Activated CD4-positive, alpha-beta T cell treated with anti-CD3 and anti-CD28 coated beads, Interleukin-2, amount 10 ng/mL, durations not matched to agents 24 days and 14 days (primary cell): ENCODE measurements around the gene OBP2B. TPM values are rescaled to one million over a fixed set of nuclear protein-coding genes. Genes with fewer than 3 reads are reported as not detected.
"Not testable (repeated sequence)": the region's sequence is repeated elsewhere in the genome, so short reads cannot be mapped to it uniquely, and the experiment has no call there.

Source experiments
- DNase-seq: peaks from one replicate; pipeline ENCODE4 v3.0.0; 2022
- H3K27ac Mint-ChIP-seq: one replicate; pipeline ENCODE4 v1.8.0; 2022; ENCODE audit warnings: mild to moderate bottlenecking, mixed read lengths
- H3K27me3 Mint-ChIP-seq: one replicate; pipeline ENCODE4 v1.8.0; 2022; ENCODE audit warnings: mixed read lengths
- H3K36me3 Mint-ChIP-seq: one replicate; pipeline ENCODE4 v1.8.0; 2022; ENCODE audit warnings: low read depth, mild to moderate bottlenecking, mixed read lengths
- H3K4me1 Mint-ChIP-seq: one replicate; pipeline ENCODE4 v1.8.0; 2021; ENCODE audit warnings: mixed read lengths
- H3K4me3 Mint-ChIP-seq: one replicate; pipeline ENCODE4 v1.8.0; 2022; ENCODE audit warnings: mild to moderate bottlenecking, moderate library complexity, mixed read lengths
- H3K9me3 Mint-ChIP-seq: one replicate; pipeline ENCODE4 v1.8.0; 2021; ENCODE audit warnings: mixed read lengths
- intact Hi-C: fragments of 100-400 bp; cut with micrococcal nuclease; formaldehyde crosslinking; loops from one replicate; pipeline ENCODE4 v1.15.1; 2023
- total RNA-seq: library from RNA; stranded (reverse); gene quantifications from 2 replicates; pipeline ENCODE4 v1.2.3, GENCODE V29; 2022

OBP2B gene
- total RNA-seq, 1 donor from 2014 or later, result not detected

DNA sequence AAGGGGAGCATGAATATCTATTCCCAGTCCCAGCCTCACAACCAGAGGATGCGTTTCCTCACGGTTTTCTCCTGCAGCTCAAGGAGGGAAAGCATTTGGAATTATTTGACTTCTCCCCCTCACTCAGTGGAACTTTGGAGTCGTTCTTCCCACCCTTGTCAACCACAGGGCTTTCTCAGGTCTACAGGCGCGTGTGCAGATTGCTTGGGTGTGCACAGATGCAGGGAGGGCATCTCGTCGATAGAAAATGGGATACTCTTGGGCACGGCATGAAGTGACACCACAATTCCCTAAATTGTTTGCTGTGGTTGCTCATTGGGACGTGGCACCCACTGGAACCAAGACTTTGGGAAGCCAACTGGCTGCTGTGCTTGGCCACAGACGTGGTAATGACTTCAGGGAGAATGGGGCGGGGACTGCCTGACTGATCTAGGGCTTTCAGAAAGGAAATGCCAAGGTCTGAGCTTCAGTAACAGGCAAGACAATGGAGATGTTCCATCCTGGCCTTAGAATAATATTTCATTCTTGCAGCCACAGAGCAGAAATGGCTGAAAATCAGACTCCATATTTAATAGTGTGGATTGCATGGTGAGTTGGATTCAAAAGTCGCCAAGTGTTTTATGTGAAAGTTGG lies 12.2 kb upstream of the OBP2B start:
- Mint-ChIP-seq H3K9me3 (no peaks in the 10 kb centered on the region), H3K27me3 (peaks cover 38% of the 10 kb centered on the region), H3K36me3 (no peaks in the 10 kb centered on the region), H3K27ac (no peak overlapping the region), H3K4me3 (no peak overlapping the region), H3K4me1 (peaks cover 2% of the 10 kb centered on the region)
- intact Hi-C loops, result no loop called here
- DNase-seq, result no peak

DNA sequence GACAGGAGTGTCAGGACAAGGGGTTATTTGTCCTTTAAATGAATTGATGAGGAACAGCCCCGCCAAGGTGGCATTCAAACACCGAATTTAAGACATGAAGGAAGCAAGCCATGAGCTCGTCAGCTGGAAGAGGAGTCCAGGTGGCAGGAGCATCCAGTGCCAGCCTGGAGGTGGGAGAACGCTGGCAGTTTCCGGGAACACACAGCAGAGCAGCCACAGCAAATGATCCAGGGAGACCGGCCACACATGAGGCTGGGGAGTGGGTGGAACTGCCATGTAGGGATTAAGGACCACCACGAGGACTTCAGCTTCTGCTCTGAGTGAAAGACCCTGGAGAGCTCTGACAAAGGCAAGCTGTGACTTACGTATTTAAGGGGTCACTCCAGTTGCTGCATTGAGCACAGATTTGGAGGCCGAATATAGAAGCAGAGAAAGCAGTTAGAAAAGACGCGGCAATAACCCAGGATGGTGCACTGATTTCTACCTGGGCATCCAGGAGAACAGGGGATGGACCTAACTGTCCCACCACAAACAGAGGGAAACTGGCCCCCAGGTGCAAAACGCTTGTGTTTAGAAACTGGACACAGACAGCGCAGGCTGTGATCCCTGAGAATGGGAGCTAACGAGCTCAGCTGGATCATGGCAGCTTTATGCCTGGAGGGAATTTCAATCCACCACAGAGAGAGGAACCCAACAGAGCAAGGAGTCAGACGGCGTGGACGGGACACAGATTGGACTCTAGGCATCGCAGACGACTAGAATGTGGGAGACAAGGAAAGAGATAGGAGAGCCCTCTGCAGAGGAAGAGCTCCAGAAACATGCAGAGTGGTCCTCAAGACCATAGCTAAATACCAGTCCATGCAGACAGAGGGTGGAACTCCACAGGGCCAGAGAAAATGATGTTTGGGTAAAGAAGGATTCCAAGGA lies 9.3 kb upstream of the OBP2B start:
- H3K27ac Mint-ChIP-seq, H3K9me3 Mint-ChIP-seq, intact Hi-C loops, DNase-seq, H3K4me3 Mint-ChIP-seq, H3K4me1 Mint-ChIP-seq, H3K36me3 Mint-ChIP-seq: not testable (repeated sequence)
- H3K27me3 Mint-ChIP-seq, result peaks cover 53% of the 10 kb centered on the region

DNA sequence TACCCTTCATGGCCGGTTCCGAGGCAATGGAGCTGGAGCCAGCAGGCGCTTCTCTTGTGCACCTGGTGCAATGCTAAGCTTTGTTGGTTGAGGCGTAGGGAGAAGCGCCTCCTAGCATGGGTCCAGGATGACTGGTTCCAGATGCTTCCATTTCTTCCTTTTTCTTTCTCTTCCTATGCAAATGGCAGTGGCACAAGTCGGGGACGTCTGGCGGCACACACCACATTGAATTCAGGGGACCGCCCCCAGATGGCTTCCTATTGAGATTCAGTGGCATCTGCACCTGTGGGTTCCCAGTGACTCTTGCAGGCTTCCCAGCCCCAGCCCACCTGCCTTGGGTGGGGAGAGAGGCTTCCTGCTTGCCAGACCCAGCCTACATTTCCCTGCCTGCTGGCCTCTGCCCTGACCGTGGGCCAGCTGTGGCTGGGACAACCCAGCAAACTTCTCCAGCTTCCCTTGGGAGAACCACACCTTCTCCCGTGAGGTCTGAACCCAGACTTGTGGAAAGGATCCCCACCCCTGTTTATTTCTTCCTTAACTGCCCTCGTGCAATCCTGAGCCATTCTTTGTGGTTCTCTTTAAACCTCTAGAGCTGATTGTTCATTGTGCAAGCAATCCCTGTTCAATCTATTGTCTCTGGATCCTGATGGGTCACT lies 8.4 kb upstream of the OBP2B start:
- intact Hi-C loops, H3K4me3 Mint-ChIP-seq, H3K9me3 Mint-ChIP-seq, H3K4me1 Mint-ChIP-seq, H3K27ac Mint-ChIP-seq, DNase-seq, H3K36me3 Mint-ChIP-seq: not testable (repeated sequence)
- peaks cover 56% of the 10 kb centered on the region for H3K27me3 Mint-ChIP-seq

DNA sequence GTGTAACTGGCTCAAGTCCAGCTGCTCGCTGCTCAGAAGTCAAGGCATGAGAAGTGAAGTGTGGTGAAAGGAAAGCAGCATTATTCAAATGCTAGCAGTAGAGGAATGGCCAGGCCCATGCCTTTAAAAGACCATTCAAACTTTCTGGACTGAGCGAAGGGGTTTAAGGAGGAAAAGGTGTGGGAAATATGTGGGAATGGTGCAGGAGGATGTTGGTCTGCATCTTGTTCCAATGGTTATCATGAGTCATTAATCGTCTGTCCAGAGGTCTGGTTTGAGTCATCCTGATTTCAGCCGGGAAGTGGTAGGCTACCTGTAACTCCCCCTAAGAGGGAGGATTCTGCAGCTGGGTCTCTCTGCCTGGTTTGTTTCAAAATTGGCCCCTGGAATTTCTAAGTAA lies 5.2 kb upstream of the OBP2B start:
- H3K36me3 Mint-ChIP-seq, H3K4me3 Mint-ChIP-seq, H3K9me3 Mint-ChIP-seq, DNase-seq, H3K4me1 Mint-ChIP-seq, intact Hi-C loops, H3K27ac Mint-ChIP-seq: not testable (repeated sequence)
- peaks cover 49% of the 10 kb centered on the region for H3K27me3 Mint-ChIP-seq

DNA sequence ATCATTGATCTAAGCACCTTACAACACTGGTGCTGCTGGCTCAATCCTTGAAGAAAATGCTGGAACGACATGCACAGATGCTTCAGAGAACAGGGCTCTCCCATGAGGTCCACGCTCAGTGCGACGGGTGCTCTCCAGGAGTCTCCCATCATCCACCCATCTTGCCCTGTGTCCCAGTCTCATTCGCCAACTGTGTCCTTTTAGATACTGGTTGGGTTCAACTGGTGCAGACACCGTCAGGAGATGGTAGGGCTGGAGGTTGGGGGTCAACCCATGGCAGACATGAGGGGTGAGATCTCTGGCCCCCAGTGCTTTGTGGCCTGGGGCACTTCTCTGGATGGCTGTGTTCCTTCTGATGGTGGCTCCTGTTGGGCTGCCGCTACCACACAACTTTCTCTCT lies 1.6 kb upstream of the OBP2B start:
- no peak overlapping the region for H3K4me3 Mint-ChIP-seq
- H3K27ac Mint-ChIP-seq, result no peak overlapping the region
- DNase-seq, result no peak
- no peaks in the 10 kb centered on the region for H3K36me3 Mint-ChIP-seq
- H3K27me3 Mint-ChIP-seq, result peaks cover 23% of the 10 kb centered on the region
- no peaks in the 10 kb centered on the region for H3K4me1 Mint-ChIP-seq
- intact Hi-C loops, result no loop called here
- H3K9me3 Mint-ChIP-seq, result peaks cover 3% of the 10 kb centered on the region

DNA sequence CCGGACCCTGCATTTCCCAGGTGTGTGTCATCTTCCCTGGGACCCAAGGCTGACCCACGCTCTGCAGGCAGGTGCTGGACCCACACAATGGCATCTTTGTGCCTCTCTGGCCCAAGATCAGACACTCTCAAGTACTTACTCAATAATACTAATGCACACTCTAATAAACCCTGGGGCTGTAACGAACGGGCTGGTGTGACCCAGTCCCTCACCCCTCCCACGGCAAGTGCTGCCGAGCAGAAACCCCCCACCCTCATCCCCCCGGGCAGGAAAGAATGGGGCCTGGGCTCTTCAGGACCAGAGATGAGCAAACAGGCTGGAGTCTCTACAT lies 1.1 kb upstream of the OBP2B start:
- intact Hi-C loops, result no loop called here
- H3K9me3 Mint-ChIP-seq, result peaks cover 3% of the 10 kb centered on the region

DNA sequence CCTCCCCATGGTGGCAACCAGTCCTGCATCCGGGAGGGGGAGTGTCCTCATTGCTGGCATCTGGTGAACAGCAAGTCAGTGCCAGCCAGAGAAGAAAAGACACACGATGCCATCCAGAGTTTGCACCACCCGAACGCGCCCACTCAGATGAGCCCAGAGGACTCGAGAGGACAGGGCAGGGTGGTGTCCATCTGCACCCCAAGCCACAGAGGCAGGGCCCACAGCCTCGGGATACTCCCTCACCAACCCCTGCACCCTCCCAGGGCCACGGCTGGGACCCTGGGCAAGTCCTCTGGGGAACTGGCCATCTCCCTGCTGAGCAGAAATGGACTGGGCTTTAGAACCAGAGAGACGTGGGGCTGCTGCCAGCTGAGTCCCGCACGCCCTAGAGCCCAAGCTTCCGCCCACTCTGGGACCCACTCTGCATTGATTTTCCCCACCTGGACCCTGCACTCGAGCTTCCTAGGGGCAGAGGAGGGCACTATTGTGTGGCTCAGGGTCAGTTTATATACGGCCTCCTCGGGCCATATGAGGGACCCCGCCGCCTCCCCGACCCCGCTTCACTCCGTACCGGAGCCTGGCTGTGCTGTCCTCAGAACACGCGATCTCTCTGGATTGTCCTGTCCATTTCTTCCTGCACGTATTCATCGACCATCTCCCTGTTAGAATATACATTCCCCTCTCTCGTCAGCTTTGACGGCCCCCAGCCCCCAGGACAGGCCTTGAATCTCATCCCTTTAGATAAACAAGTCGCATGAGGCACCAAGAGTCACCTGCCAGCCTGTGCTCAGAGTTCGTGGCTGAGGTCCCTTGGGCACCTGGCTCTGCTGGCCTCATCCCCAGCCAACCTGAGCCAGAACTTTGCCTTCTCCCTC lies 514 bp upstream of the OBP2B start:
- H3K4me1 Mint-ChIP-seq, intact Hi-C loops, H3K36me3 Mint-ChIP-seq, H3K9me3 Mint-ChIP-seq, DNase-seq, H3K4me3 Mint-ChIP-seq, H3K27ac Mint-ChIP-seq: not testable (repeated sequence)
- H3K27me3 Mint-ChIP-seq, result peaks cover 16% of the 10 kb centered on the region

More for the DNA sequence above, 1.1 kb upstream of the OBP2B start:
- Mint-ChIP-seq H3K27me3 (peaks cover 20% of the 10 kb centered on the region), H3K4me3 (no peak overlapping the region), H3K36me3 (no peaks in the 10 kb centered on the region), H3K4me1 (no peaks in the 10 kb centered on the region), H3K27ac (no peak overlapping the region)
- DNase-seq, result no peak

DNA sequence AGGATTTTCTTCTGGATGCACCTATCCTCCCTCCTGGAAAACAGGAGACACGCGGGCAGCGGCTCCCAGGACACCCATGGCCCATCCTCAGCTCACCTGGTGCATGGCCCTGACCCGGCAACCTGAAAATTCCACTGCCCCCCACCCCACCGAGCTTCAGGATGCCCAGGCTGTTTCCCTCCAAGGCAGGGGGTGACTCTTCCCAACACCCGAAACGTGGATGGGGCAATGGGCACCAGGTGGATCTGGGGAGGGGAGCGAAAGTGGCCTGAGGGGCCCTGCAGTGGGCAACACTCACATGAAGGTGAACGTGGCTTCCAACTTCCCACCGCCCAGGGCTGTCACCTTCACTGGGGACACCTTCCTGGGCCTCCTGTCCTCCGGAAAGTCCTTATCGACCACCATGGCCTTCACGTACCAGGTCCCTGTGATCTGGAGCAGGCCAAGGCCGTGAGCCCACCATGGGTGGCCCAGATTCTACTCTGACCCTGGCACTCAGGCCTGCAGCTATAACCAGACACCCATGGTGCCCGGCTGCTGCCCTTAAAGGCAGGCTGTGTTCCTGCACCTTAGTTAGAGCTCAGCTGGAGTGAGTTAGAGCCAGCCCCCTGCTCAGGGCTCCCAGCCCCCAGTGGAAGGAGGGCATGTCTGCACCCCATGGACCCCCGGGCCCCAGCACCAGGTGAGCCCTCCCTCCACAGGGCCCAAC lies 725 bp downstream of the OBP2B start:
- H3K4me1 Mint-ChIP-seq, intact Hi-C loops, H3K4me3 Mint-ChIP-seq, H3K36me3 Mint-ChIP-seq, DNase-seq, H3K9me3 Mint-ChIP-seq, H3K27me3 Mint-ChIP-seq, H3K27ac Mint-ChIP-seq: not testable (repeated sequence)

DNA sequence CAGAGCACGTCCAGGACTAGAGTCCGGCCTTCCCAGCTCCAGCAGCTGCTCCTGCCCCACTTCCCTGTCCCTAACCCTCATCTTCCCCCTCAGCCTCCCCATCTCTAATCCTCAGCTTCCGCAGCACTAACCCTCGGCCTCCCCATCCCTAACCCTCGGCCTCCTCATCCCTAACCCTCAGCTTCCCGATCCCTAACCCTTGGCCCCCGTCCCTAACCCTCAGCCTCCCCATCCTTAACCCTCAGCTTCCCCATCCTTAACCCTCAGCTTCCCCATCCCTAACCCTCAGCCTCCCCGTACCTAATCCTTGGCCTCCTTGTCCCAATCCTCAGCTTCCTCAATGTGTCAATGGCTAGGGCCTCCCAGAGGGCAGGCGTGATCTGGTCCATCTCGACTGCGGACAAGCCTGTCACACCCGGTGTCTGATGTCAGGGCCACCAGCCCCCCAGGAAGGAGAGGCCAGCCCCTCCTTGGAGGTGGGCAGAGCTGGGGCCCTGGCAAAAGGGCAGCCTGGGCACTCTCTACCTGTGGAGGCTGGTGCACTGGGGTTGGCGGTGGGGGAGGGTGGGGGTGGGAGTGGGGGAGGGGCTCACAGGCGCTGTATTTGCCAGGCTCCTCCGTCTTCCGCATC lies 1.4 kb downstream of the OBP2B start:
- Mint-ChIP-seq H3K4me1 (no peaks in the 10 kb centered on the region), H3K36me3 (no peaks in the 10 kb centered on the region), H3K4me3 (no peak overlapping the region), H3K27me3 (peaks cover 5% of the 10 kb centered on the region), H3K9me3 (no peaks in the 10 kb centered on the region), H3K27ac (no peak overlapping the region)
- intact Hi-C loops, result no loop called here
- no peak for DNase-seq

DNA sequence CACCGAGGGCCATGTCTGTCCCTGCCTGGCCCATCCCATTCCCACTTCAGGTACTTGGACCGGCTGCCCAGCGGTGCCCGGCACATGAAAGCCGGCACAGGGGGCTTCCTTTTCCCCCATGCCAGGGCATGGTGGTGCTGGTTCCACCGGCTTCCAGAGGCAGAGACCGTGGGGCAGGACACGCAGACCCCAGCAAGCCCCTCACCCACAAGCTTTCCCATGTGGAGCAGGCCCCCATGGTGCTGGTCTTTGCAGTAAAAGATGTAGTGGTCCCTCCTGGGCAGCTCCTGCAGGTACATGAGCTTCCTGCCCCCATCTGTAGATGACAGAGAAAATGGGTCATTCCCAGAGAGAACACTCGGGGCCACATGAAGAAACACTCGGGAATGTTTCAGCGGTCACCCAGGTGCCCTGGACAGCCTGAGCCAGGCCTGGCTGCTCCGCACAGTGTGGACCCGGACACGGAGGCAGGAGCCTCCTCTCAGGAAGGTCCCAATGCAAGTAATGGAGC lies 2.0 kb downstream of the OBP2B start:
- Mint-ChIP-seq H3K27me3 (peaks cover 3% of the 10 kb centered on the region), H3K27ac (no peak overlapping the region), H3K9me3 (no peaks in the 10 kb centered on the region), H3K4me3 (no peak overlapping the region), H3K36me3 (no peaks in the 10 kb centered on the region), H3K4me1 (no peaks in the 10 kb centered on the region)
- no peak for DNase-seq
- intact Hi-C loops, result no loop called here

DNA sequence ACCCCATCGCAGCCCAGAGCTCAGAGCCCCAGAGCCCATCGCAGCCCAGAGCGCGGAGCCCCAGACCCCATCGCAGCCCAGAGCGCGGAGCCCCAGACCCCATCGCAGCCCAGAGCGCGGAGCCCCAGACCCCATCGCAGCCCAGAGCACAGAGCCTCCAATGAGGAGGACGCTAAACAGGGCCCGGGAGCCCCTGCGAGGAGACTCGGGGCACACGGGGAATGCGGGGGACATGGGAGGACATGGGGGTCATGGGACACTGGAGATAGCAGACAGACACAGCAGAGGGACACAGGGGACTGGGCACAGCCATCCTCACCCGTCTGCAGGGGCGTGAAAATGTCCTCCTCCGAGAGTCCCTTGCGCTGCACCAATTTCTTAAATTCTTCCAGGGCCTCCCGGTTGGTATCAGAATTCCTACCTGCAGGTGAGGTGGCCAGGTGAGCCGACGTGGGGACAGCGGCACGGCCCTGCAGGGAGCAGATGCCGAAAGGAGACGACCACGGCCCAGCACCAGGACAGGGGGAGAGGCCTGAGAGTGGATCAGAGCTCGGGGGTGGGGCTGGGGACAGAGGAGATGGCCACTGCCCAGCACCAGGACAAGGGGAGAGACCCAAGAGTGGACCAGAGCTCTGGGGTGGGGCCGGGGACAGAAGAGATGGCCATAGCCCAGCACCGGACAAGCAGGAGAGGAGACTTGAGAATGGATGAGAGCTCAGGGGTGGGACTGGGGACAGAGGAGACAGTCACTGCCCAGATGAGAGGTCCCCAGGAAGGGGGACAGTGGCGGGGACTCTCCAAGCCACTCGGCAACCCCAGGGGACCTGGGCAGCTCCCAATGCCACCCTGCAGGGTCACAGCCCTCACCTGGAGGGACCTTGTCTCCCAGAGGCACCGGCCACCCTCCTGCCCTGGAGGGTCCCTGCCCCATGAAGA lies 2.8 kb downstream of the OBP2B start:
- no peak for DNase-seq
- peaks cover 2% of the 10 kb centered on the region for H3K27me3 Mint-ChIP-seq
- no peak overlapping the region for H3K27ac Mint-ChIP-seq
- intact Hi-C loops, result no loop called here
- no peaks in the 10 kb centered on the region for H3K4me1 Mint-ChIP-seq
- H3K36me3 Mint-ChIP-seq, result no peaks in the 10 kb centered on the region
- no peaks in the 10 kb centered on the region for H3K9me3 Mint-ChIP-seq
- H3K4me3 Mint-ChIP-seq, result no peak overlapping the region

DNA sequence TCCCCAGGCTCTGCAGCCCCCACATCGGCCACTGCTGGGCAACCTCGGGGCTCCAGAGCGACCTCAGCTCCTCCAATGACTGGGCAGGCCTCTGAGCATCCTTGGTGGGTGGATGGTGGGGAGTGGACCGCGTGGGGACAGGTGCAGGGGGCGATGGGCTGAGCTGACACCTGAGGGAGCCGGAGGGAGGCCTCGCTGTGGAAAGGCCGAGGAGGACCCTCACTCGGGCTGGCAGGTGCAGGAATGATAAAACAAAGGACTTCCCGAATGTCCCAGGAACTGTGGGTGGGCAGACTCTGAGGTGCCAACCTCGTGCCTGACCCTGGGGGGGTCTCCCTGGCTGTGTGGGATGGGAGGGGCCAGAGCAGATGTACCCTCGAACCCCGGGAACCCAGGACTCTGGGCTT lies 3.6 kb downstream of the OBP2B start:
- H3K4me3 Mint-ChIP-seq, H3K27me3 Mint-ChIP-seq, DNase-seq, H3K27ac Mint-ChIP-seq, H3K4me1 Mint-ChIP-seq, H3K9me3 Mint-ChIP-seq, H3K36me3 Mint-ChIP-seq, intact Hi-C loops: not testable (repeated sequence)
